Measurements from ENCODE around the gene PARP12.
"Not testable (repeated sequence)": the region's sequence is repeated elsewhere in the genome, so short reads cannot be mapped to it uniquely, and the experiment has no call there.

Gene PARP12, protein sequence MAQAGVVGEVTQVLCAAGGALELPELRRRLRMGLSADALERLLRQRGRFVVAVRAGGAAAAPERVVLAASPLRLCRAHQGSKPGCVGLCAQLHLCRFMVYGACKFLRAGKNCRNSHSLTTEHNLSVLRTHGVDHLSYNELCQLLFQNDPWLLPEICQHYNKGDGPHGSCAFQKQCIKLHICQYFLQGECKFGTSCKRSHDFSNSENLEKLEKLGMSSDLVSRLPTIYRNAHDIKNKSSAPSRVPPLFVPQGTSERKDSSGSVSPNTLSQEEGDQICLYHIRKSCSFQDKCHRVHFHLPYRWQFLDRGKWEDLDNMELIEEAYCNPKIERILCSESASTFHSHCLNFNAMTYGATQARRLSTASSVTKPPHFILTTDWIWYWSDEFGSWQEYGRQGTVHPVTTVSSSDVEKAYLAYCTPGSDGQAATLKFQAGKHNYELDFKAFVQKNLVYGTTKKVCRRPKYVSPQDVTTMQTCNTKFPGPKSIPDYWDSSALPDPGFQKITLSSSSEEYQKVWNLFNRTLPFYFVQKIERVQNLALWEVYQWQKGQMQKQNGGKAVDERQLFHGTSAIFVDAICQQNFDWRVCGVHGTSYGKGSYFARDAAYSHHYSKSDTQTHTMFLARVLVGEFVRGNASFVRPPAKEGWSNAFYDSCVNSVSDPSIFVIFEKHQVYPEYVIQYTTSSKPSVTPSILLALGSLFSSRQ

DNA sequence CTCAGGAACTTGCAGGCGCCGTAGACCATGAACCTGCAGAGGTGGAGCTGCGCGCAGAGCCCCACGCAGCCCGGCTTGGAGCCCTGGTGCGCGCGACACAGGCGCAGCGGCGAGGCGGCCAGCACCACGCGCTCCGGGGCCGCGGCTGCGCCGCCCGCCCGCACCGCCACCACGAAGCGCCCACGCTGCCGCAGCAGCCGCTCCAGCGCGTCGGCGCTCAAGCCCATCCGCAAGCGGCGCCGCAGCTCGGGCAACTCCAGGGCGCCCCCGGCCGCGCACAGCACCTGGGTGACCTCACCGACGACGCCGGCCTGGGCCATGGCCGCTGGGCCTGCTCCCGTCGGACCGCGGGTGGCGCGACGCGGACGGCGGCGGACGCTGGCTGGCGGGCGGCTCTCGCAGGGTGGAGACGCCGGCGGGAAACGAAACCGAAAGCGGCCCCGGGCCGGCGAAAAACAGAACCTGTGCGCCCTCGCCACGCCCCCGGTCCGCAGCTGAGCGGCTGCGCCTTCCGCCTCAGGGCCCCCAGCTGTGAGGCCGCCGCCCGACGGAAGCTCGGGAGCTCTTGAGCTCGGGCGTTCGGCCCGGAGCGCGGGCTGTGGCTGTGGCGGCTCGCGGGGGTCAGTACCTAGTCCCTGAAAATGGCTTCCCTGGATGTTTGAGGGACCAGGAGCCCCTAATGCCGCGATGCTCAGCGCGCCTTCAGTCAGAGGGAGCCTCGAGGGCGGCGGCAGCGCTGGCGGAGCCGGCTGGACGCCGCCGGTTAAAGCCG is at the start of gene PARP12:
Gene PARP12, minus strand, starts transcription at position 424 of the 772 bp plus-strand sequence. Its CDS starts 104 bp downstream, at position 320.
- DNase-seq (ENCODE audit: low read depth), result peak; percentile 75

DNA sequence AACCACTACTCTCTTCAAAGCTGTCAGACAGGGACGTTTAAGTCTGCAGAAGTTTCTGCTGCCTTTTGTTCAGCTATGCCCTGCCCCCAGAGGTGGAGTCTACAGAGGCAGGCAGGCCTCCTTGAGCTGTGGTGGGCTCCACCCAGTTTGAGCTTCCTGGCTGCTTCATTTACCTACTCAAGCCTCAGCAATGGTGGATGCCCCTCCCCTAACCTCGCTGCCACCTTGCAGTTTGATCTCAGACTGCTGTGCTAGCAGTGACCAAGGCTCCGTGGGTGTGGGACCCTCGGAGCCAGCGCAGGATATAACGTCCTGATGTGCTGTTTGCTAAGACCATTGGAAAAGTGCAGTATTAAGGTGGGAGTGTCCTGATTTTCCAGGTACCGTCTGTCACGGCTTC is 46.0 kb upstream of the PARP12 start:
- DNase-seq (ENCODE audit: low read depth), result not testable (repeated sequence)

DNA sequence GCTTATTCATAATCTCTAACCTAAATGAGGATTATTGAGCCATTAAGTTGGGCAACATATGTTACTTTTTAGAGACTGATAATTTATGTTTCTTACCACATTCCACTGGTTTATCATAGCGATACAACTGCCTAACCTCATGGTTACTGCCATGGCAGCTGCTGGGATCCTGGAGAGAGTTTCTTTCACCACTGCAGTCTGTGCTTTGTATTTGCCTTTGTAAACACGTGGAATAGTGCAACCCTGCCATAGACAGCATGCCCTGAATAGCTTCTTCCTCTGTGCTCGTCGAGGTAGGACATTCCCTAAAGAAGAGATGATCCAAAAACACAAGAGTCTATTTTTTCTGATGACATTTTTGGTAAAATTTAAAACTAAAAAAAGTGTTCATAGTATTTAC is 33.7 kb upstream of the PARP12 start:
- no peak for DNase-seq (ENCODE audit: low read depth)

DNA sequence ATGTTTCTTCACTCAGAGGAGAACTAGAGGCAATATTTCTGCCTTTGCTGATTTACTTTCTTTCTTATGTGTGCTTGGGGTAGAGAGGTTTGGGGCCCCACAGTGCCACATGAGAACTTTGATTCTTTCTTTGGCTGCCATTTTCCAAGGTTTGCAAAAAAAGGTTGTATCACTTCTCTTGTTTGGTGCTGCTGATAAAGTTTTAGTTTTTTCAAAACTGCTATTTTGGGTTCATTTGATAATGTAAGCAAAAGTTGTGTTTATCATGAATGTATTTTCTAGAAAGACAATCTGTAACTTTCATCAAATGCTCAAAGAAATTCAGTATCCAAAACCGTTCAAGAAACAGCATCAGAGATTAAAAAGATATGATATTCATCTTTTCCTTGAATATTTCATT is 30.6 kb upstream of the PARP12 start:
- DNase-seq (ENCODE audit: low read depth), result no peak

DNA sequence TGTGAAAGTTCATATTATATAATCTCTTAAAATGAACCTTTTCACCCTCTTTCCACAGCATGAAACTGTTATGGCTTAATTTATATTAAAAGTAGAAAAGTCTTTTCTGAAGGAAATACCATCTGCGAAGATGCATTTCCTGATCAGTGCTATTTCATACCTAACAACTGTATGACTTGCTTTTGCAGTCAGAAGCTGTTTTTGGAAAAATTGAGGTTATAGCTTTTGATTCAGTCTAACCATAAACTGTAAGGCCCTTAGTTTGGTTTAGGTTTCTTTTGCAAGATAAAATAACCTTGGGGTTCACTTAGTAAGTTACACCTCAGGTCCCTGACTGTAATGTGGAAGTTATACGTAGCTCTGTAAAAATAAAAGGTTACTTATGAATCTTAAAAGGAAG is 22.7 kb upstream of the PARP12 start:
- DNase-seq (ENCODE audit: low read depth), result no peak

DNA sequence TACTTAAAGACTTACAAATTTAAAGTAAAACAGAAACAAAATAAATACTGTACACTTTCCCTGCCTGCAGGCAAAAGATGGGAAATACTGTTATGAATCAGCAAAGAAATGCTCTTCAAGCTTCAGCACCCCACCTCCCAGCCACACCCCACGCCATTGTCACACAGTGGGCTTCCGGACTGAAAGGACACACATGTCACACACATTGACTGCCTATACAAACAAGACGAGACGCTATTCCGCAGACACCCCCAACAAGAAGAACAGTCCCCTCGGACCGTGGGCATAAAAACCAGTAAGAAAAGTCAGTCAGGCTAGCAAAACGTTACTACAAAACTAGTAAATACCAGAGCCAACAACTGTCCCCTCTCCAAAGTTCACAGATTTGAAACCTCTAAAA is 22.2 kb upstream of the PARP12 start:
- DNase-seq (ENCODE audit: low read depth), result peak; percentile 20

GRCh38 chr7:140084142-140084655 is 21.4 kb upstream of the PARP12 start:
- DNase-seq (ENCODE audit: low read depth), result no peak

GRCh38 chr7:140082770-140083169 is 20.0 kb upstream of the PARP12 start:
- DNase-seq (ENCODE audit: low read depth), result no peak

GRCh38 chr7:140081774-140082425 is 19.1 kb upstream of the PARP12 start:
- no peak for DNase-seq (ENCODE audit: low read depth)

DNA sequence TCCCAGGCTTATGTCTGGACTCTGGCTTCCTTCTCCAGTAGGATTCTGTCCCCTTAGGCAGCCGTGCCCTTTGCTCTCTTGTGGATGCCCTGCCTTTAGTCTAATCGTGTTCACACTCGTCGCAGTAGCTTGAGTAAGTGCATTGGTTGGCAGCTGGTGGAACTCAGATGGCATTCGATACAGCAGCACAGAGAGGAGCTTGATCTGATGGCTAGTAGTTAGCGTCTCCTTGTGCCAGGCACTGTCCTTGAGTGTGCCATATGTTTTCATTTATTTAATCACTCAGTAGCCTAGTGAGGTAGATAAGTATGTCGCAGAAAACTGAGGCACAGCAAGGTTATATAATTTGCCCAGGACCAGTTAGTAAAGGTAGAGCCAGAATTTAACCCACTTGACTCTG is 18.2 kb upstream of the PARP12 start:
- no peak for DNase-seq (ENCODE audit: low read depth)

GRCh38 chr7:140079121-140079536 is 16.4 kb upstream of the PARP12 start:
- no peak for DNase-seq (ENCODE audit: low read depth)

- no peak for DNase-seq (ENCODE audit: low read depth)
These were observed 15.6 kb upstream of the PARP12 start for GRCh38 chr7:140078392-140078791.

GRCh38 chr7:140074780-140075179 is 12.0 kb upstream of the PARP12 start:
- DNase-seq (ENCODE audit: low read depth), result no peak

- no peak for DNase-seq (ENCODE audit: low read depth)
These were observed 7.8 kb upstream of the PARP12 start for GRCh38 chr7:140070546-140070945.

DNA sequence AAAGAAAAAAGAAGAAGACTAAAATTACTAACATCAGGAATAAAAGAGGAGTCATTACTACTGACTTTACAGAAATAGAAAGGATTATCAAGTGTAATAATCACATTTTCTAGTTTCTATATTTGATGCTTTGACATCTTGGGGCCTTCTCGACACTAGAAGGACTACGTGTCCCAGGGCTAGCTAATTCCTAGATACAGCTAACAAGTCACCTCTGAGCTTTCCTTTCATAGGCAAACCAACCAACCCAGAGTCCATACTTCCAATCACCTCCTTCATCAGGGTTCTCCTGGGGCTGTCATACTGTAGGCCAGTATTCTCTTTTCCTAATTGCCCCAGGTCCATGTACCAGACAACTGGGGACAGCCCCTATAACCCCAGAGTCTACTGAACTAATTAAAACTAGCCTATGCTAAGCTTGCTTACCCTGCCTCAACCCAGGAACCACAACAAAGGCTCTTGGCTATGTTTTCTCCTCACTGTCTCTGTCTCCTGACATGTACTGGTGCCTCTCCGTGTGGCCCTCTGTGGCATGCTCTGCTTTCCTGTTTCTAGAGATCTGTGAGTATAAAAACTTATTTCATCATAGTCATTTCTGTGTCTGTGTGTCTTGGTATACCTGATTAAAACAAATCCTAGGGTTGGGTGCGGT is 6.7 kb upstream of the PARP12 start:
- no peak for DNase-seq (ENCODE audit: low read depth)

- DNase-seq (ENCODE audit: low read depth), result no peak
These were observed 5.3 kb upstream of the PARP12 start for GRCh38 chr7:140068033-140068432.

DNA sequence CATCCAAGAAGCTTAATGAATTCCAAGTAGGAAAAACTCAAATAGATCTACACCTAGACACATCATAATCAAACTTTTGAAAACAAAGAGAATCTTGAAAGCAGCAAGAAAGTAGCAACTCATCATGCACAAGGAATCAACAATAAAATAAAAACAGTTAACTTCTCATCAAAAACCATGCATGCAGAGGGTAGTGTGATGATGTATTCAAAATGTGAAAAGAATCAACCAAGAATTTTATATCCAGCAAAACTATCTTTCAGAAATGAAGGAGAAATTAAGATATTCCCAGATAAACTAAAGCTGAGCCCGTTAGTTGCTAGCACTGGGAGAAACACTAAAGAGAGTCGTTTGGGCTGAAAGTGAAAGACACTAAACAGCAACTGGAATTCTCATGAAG is 4.3 kb upstream of the PARP12 start:
- DNase-seq (ENCODE audit: low read depth), result no peak

GRCh38 chr7:140062118-140062527 is 628 bp downstream of the PARP12 start:
- no peak for DNase-seq (ENCODE audit: low read depth)

- DNase-seq (ENCODE audit: low read depth), result no peak
These were observed 1.2 kb downstream of the PARP12 start for GRCh38 chr7:140061607-140061930.

DNA sequence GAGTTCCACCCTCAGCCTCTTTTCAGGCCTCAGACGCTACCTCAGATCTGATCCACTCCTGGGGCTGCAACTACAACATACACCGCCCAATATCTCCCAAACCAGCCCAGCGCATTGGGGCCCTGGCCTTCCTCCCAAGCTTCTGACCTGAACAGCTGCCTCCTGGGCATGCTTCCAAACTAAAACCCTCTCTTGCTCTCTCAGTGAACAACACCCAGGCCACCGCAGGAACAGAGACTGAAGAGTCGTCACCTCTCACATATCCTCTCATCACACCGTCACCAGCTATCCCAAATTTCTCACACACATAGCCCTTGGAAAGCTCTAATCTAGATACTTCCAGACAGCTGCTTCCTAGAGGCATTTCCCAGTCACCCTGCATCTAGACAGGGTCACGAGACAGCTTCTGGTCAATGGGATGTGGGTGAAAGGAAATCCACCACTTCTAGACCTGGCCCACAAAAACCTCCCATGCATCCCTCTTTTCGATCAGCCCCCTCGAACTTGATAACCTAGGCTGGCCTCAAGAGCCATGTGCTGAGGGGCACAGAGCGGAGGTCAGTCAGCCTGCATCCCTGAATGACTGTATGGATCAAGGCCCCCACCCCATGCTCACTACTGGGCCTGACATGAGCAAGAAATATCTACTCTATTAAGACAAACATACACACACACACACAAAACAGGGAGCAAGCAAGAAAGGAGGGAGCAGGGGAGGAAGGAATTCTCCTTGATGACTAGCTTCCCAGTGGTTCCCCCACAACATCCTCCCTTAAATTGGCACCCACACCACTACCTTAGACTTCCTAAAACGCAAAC is 1.8 kb downstream of the PARP12 start:
- DNase-seq (ENCODE audit: low read depth), result no peak

- DNase-seq (ENCODE audit: low read depth), result no peak
These were observed 2.5 kb downstream of the PARP12 start for GRCh38 chr7:140060243-140060630.

All from activated T-cell treated with anti-CD3 and anti-CD28 coated beads for 24 hours (primary cell).